HepG2 (cell line): ENCODE measurements around the gene SYMPK. TPM values are rescaled to one million over a fixed set of nuclear protein-coding genes. Genes with fewer than 3 reads are reported as not detected.

ENCODE experiments used
- AHR ChIP-seq: IDR thresholded peaks from 2 replicates; pipeline ENCODE4 v1.6.1; 2018; ENCODE audit warnings: missing genetic modification reagents, missing compliant biosample characterization
- ASH2L ChIP-seq: fragments of 300-600, 200-600 bp; sonication (generic); IDR thresholded peaks from 2 replicates; pipeline ENCODE4 v1.7.0; 2017; ENCODE audit warnings: low read depth, mild to moderate bottlenecking, moderate library complexity, mixed read lengths, low read length; ENCODE audit not compliant: insufficient read length
- BHLHE40 ChIP-seq: IDR thresholded peaks from 2 replicates; pipeline ENCODE4 v1.6.1; 2011; ENCODE audit warnings: low read length, improper control_type of control experiment
- HMGA1 ChIP-seq: sonication (generic); formaldehyde crosslinking; conservative IDR thresholded peaks from 2 replicates; pipeline ENCODE4 v1.4.0; 2020; ENCODE audit warnings: missing genetic modification reagents
- KDM5B ChIP-seq: sonication (generic); formaldehyde crosslinking; IDR thresholded peaks from 2 replicates; pipeline ENCODE4 v1.4.0; 2020; ENCODE audit warnings: missing genetic modification reagents, mild to moderate bottlenecking, borderline replicate concordance
- MIER3 ChIP-seq: IDR thresholded peaks from 2 replicates; pipeline ENCODE4 v1.6.1; 2016; ENCODE audit warnings: missing compliant biosample characterization, borderline replicate concordance
- MIXL1 ChIP-seq: IDR thresholded peaks from 2 replicates; pipeline ENCODE4 v1.6.1; 2016
- PCBP1 ChIP-seq: fragments of 200-400 bp; formaldehyde crosslinking; IDR thresholded peaks from 2 replicates; pipeline ENCODE4 v1.6.1; 2017; ENCODE audit warnings: mild to moderate bottlenecking, low read depth, low read length, borderline replicate concordance
- RFXAP ChIP-seq: sonication (generic); formaldehyde crosslinking; IDR thresholded peaks from 2 replicates; pipeline ENCODE4 v1.4.0; 2020; ENCODE audit warnings: missing genetic modification reagents, borderline replicate concordance
- SAP130 ChIP-seq: IDR thresholded peaks from 2 replicates; pipeline ENCODE4 v1.6.1; 2016; ENCODE audit warnings: low read depth
- SPEN ChIP-seq: sonication (generic); formaldehyde crosslinking; IDR thresholded peaks from 2 replicates; pipeline ENCODE4 v1.5.1; 2020; ENCODE audit warnings: low read depth, mild to moderate bottlenecking, missing genetic modification reagents
- ZC3H13 ChIP-seq: sonication (generic); formaldehyde crosslinking; IDR thresholded peaks from 2 replicates; pipeline ENCODE4 v1.8.1; 2023; ENCODE audit warnings: mild to moderate bottlenecking, missing genetic modification reagents, moderate library complexity
- ZNF24 ChIP-seq: fragments of 450-650 bp; IDR thresholded peaks from 2 replicates; pipeline ENCODE4 v1.6.1; 2017; ENCODE audit warnings: antibody characterized with exemption, mild to moderate bottlenecking
- ZNF292 ChIP-seq: sonication (generic); formaldehyde crosslinking; IDR thresholded peaks from 2 replicates; pipeline ENCODE4 v1.8.1; 2022; ENCODE audit warnings: mild to moderate bottlenecking, low read depth, missing genetic modification reagents, borderline replicate concordance
- ZNF331 ChIP-seq: sonication (generic); formaldehyde crosslinking; IDR thresholded peaks from 2 replicates; pipeline ENCODE4 v1.4.0; 2020; ENCODE audit warnings: missing genetic modification reagents
- ZNF350 ChIP-seq: sonication (generic); formaldehyde crosslinking; IDR thresholded peaks from 2 replicates; pipeline ENCODE4 v1.4.0; 2020; ENCODE audit warnings: mild to moderate bottlenecking, low read depth, missing genetic modification reagents, borderline replicate concordance
- ZNF501 ChIP-seq: sonication (generic); formaldehyde crosslinking; IDR thresholded peaks from 2 replicates; pipeline ENCODE4 v1.5.1; 2020; ENCODE audit warnings: mild to moderate bottlenecking, moderate library complexity, missing genetic modification reagents
- ZNF563 ChIP-seq: sonication (generic); formaldehyde crosslinking; IDR thresholded peaks from 2 replicates; pipeline ENCODE4 v1.8.0; 2022; ENCODE audit warnings: mild to moderate bottlenecking, moderate library complexity, missing genetic modification reagents
- ZNF614 ChIP-seq: IDR thresholded peaks from 2 replicates; pipeline ENCODE4 v1.6.1; 2018; ENCODE audit warnings: missing biosample characterization, missing genetic modification reagents, inconsistent platforms, borderline replicate concordance
- polyA plus RNA-seq, 8 experiments: library from polyadenylated mRNA; depleted of rRNA in 3 of 8; stranded (reverse) in 7 of 8; unstranded in 1 of 8; fragments of >200 nt; fragmentation: Illumina TruSeq in 4 of 8; extraction: Trizol in 4 of 8; gene quantifications; 2 replicates each; pipeline versions ENCODE4 v1.2.1 to v1.2.3, GENCODE V29; 2011 to 2016; ENCODE audit warnings: low read depth in 4 of 8, missing spikeins in 1 of 8, mixed read lengths in 1 of 8; ENCODE audit not compliant: insufficient read depth in 1 of 8
- total RNA-seq, 5 experiments: library from RNA; depleted of rRNA; stranded (reverse); fragments of >200 nt; fragmentation: Illumina TruSeq; extraction: Trizol; gene quantifications; 2 replicates each; pipeline ENCODE4 v1.2.3, GENCODE V29; 2016; ENCODE audit warnings: low read depth in 1 of 5
- TF ChIP-seq, protein P1 (sequence below): sonication (generic); formaldehyde crosslinking; conservative IDR thresholded peaks from 2 replicates; pipeline ENCODE4 v1.8.0; 2022; ENCODE audit warnings: mild to moderate bottlenecking, moderate library complexity, missing genetic modification reagents
- TF ChIP-seq, protein P2 (sequence below): conservative IDR thresholded peaks from 2 replicates; pipeline ENCODE4 v1.6.1; 2018; ENCODE audit warnings: missing genetic modification reagents
- TF ChIP-seq, protein P3 (sequence below): IDR thresholded peaks from 2 replicates; pipeline ENCODE4 v1.6.1; 2012; ENCODE audit warnings: inconsistent platforms
- TF ChIP-seq, protein P4 (sequence below): sonication (generic); formaldehyde crosslinking; IDR thresholded peaks from 2 replicates; pipeline ENCODE4 v1.9.0; 2022; ENCODE audit warnings: missing genetic modification reagents, mild to moderate bottlenecking, borderline replicate concordance
- TF ChIP-seq, protein P5 (sequence below): sonication (generic); formaldehyde crosslinking; IDR thresholded peaks from 2 replicates; pipeline ENCODE4 v1.4.0; 2020; ENCODE audit warnings: missing genetic modification reagents, low read depth, mild to moderate bottlenecking, borderline replicate concordance

Gene SYMPK
- total and polyA plus RNA-seq, 2 of the 13 experiments (the other 11 are each of a cell fraction or from before 2014, with no cell fraction given) = 21.9 to 55.7 TPM

DNA sequence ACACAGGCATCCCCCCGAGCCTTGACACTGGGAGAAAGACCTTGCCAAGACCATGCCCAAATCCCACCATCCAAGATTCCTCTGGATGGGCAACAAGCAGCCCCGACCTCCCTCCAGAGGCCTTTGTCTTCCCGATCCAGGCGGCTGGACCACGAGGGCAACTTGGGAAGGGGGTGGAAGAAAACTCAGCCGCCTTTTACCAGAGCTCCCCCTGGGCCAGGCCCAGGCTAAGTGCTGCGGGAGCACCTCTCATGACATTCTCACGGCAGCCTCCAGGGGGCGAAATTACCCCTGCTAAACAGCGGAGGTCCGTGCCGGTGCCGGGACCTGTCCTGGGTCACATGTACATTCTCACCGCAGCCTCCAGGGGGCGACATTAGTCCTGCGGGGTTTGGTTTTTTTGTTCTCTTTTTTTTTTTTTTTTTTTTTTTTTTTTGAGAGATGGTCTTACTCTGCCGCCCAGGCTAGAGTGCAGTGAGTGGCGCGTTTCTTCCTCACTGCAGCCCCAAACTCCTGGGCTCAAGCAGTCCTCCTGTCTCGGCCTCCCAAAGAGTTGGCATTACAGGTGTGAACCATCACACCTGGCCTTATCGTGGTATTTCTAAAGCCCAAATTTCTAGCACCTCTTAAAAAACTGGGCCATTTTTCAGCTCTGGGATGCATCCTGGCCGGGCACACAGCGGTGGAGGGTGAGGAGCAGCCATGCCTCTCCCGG, 45.8 kb downstream of the SYMPK start (continued):
- TF ChIP-seq ZNF614 (CRISPR knock-in tag) (peak; percentile 48; the same call in 1 of the 2 replicates), RFXAP (0 out of 2 replicates have a peak, but pooled peaks have one; percentile 30), ASH2L (no peak), ZNF501 (0 out of 2 replicates have a peak, but pooled peaks have one; percentile 44), ZNF331 (peak; percentile 70), MIXL1 (CRISPR knock-in tag) (0 out of 2 replicates have a peak, but pooled peaks have one; percentile 36), ZNF350 (CRISPR knock-in tag) (peak; percentile 48; the same call in 1 of the 2 replicates), SPEN (CRISPR knock-in tag) (peak; percentile 33; the same call in 1 of the 2 replicates), SAP130 (CRISPR knock-in tag) (peak; percentile 64), ZNF292 (CRISPR knock-in tag) (no peak), AHR (CRISPR knock-in tag) (no peak), BHLHE40 (peak; percentile 68), ZNF24 (no peak), KDM5B (CRISPR knock-in tag) (peak; percentile 42; the same call in 1 of the 2 replicates), HMGA1 (CRISPR knock-in tag) (no peak), MIER3 (CRISPR knock-in tag) (peak; percentile 63; the same call in 1 of the 2 replicates), ZC3H13 (CRISPR knock-in tag) (peak; percentile 36; the same call in 1 of the 2 replicates), PCBP1 (no peak), ZNF563 (CRISPR knock-in tag) (no peak)
- TF ChIP-seq, protein P1, sequence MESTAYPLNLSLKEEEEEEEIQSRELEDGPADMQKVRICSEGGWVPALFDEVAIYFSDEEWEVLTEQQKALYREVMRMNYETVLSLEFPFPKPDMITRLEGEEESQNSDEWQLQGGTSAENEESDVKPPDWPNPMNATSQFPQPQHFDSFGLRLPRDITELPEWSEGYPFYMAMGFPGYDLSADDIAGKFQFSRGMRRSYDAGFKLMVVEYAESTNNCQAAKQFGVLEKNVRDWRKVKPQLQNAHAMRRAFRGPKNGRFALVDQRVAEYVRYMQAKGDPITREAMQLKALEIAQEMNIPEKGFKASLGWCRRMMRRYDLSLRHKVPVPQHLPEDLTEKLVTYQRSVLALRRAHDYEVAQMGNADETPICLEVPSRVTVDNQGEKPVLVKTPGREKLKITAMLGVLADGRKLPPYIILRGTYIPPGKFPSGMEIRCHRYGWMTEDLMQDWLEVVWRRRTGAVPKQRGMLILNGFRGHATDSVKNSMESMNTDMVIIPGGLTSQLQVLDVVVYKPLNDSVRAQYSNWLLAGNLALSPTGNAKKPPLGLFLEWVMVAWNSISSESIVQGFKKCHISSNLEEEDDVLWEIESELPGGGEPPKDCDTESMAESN (CRISPR knock-in tag) = peak; percentile 58; the same call in 1 of the 2 replicates
- TF ChIP-seq, protein P2, sequence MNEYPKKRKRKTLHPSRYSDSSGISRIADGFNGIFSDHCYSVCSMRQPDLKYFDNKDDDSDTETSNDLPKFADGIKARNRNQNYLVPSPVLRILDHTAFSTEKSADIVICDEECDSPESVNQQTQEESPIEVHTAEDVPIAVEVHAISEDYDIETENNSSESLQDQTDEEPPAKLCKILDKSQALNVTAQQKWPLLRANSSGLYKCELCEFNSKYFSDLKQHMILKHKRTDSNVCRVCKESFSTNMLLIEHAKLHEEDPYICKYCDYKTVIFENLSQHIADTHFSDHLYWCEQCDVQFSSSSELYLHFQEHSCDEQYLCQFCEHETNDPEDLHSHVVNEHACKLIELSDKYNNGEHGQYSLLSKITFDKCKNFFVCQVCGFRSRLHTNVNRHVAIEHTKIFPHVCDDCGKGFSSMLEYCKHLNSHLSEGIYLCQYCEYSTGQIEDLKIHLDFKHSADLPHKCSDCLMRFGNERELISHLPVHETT (CRISPR knock-in tag) = no peak
- TF ChIP-seq, protein P3, sequence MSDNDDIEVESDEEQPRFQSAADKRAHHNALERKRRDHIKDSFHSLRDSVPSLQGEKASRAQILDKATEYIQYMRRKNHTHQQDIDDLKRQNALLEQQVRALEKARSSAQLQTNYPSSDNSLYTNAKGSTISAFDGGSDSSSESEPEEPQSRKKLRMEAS = peak; percentile 59; the same call in 1 of the 2 replicates
- TF ChIP-seq, protein P4, sequence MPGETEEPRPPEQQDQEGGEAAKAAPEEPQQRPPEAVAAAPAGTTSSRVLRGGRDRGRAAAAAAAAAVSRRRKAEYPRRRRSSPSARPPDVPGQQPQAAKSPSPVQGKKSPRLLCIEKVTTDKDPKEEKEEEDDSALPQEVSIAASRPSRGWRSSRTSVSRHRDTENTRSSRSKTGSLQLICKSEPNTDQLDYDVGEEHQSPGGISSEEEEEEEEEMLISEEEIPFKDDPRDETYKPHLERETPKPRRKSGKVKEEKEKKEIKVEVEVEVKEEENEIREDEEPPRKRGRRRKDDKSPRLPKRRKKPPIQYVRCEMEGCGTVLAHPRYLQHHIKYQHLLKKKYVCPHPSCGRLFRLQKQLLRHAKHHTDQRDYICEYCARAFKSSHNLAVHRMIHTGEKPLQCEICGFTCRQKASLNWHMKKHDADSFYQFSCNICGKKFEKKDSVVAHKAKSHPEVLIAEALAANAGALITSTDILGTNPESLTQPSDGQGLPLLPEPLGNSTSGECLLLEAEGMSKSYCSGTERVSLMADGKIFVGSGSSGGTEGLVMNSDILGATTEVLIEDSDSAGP (CRISPR knock-in tag) = peak; percentile 75; the same call in 1 of the 2 replicates
- TF ChIP-seq, protein P5, sequence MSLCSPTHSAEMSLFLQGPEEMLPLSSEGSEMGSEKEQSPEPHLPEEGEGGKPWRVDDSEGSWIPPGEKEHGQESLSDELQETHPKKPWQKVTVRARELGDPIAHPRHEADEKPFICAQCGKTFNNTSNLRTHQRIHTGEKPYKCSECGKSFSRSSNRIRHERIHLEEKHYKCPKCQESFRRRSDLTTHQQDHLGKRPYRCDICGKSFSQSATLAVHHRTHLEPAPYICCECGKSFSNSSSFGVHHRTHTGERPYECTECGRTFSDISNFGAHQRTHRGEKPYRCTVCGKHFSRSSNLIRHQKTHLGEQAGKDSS (CRISPR knock-in tag) = peak; percentile 48; the same call in 1 of the 2 replicates
